H1 (cell line): ENCODE data around the gene DFFB. TPM values are rescaled to one million over a fixed set of nuclear protein-coding genes. Genes with fewer than 3 reads are reported as not detected.

ENCODE experiments used
- CTCF ChIA-PET: fragments of 300-600 bp; sonication (Branson Sonifier 250); formaldehyde crosslinking; loops from one replicate; lab custom pipeline; 2021; ENCODE audit not compliant: partially characterized antibody; lab: Charles Lee
- POLR2A ChIA-PET: fragments of 300-600 bp; sonication (Branson Sonifier 250); formaldehyde crosslinking; loops from one replicate; lab custom pipeline; 2021; ENCODE audit warnings: inconsistent platforms; ENCODE audit not compliant: partially characterized antibody; lab: Charles Lee
- DNase-seq, 2 experiments: peaks; one replicate each; pipeline versions ENCODE4 v3.0.0 to v3.0.0-alpha.2; 2010 to 2022; ENCODE audit warnings: low spot score in 2 of 2, low read depth in 1 of 2, mixed read lengths in 1 of 2
- FAIRE-seq: peaks from 2 replicates; lab custom pipeline; 2011; peaks lifted over from hg19 to GRCh38; lab: Jason Lieb, UNC
- H2AFZ ChIP-seq: 2 replicates; pipeline ENCODE4 v1.8.1; 2012; ENCODE audit warnings: low read length, inconsistent platforms
- H2AK5ac ChIP-seq: 2 replicates; pipeline ENCODE4 v1.6.1; 2013; ENCODE audit warnings: low read depth, low read length
- H2BK120ac ChIP-seq: replicated peaks from 2 replicates; pipeline ENCODE3; 2013; ENCODE audit warnings: low read depth, low read length, inconsistent platforms
- H2BK12ac ChIP-seq: 2 replicates; pipeline ENCODE4 v1.6.1; 2013; ENCODE audit warnings: low read depth, low read length
- H2BK15ac ChIP-seq: 2 replicates; pipeline ENCODE4 v1.6.1; 2013; ENCODE audit warnings: low read length
- H2BK20ac ChIP-seq: 2 replicates; pipeline ENCODE4 v1.6.1; 2013; ENCODE audit warnings: low read length
- H2BK5ac ChIP-seq: 2 replicates; pipeline ENCODE4 v1.6.1; 2013; ENCODE audit warnings: low read depth, low read length
- H3K14ac ChIP-seq: 2 replicates; pipeline ENCODE4 v1.6.1; 2013; ENCODE audit warnings: inconsistent platforms; ENCODE audit not compliant: insufficient read length
- H3K18ac ChIP-seq: 2 replicates; pipeline ENCODE4 v1.6.1; 2013; ENCODE audit warnings: low read length; ENCODE audit errors: extremely low read depth
- H3K23ac ChIP-seq: 2 replicates; pipeline ENCODE4 v1.6.1; 2013; ENCODE audit warnings: inconsistent platforms; ENCODE audit not compliant: insufficient read length
- H3K23me2 ChIP-seq: 2 replicates; pipeline ENCODE4 v1.6.1; 2013; ENCODE audit warnings: low read depth, low read length
- H3K27ac ChIP-seq: 2 replicates; pipeline ENCODE4 v1.6.1; 2011; ENCODE audit warnings: low read depth, low read length, inconsistent platforms
- H3K27me3 ChIP-seq, 4 experiments: replicated peaks in 1 of 4; 1 replicate in 1 of 4; 2 replicates in 3 of 4; pipeline versions ENCODE4 v1.6.1 to v1.8.1; 2011 to 2013; ENCODE audit warnings: low read length in 3 of 4, mild to moderate bottlenecking in 3 of 4, inconsistent platforms in 2 of 4, mixed read lengths in 2 of 4, moderate library complexity in 1 of 4; ENCODE audit not compliant: control insufficient read depth in 3 of 4, insufficient read depth in 3 of 4; ENCODE audit errors: extremely low read depth in 1 of 4
- H3K36me3 ChIP-seq, 4 experiments: 2 replicates each; pipeline versions ENCODE4 v1.6.1 to v1.8.1; 2011 to 2013; ENCODE audit warnings: mild to moderate bottlenecking in 4 of 4, low read length in 3 of 4, moderate library complexity in 2 of 4, control low read depth in 1 of 4, inconsistent platforms in 1 of 4; ENCODE audit not compliant: insufficient read depth in 4 of 4, control insufficient read depth in 2 of 4
- H3K4ac ChIP-seq: replicated peaks from 2 replicates; pipeline ENCODE3; 2013; ENCODE audit warnings: low read length, low read depth, mixed read lengths, inconsistent platforms; ENCODE audit not compliant: insufficient read length
- H3K4me1 ChIP-seq, 4 experiments: replicated peaks in 1 of 4; 1 replicate in 1 of 4; 2 replicates in 3 of 4; pipeline versions ENCODE4 v1.6.1 to v1.8.1; 2011 to 2013; ENCODE audit warnings: low read length in 3 of 4, inconsistent platforms in 2 of 4, mixed read lengths in 1 of 4; ENCODE audit not compliant: insufficient read depth in 4 of 4, control insufficient read depth in 3 of 4
- H3K4me2 ChIP-seq, 2 experiments: 2 replicates each; pipeline versions ENCODE4 v1.6.1 to v1.8.1; 2011 to 2013; ENCODE audit warnings: low read depth in 2 of 2, low read length in 2 of 2, control low read depth in 1 of 2, inconsistent platforms in 1 of 2, mild to moderate bottlenecking in 1 of 2; ENCODE audit not compliant: insufficient read depth in 1 of 2
- H3K4me3 ChIP-seq, 4 experiments: fragments of 200-600, 300-600 bp in 1 of 4; sonication (generic), shearing (Covaris generic), sonication (Bioruptor Twin) in 1 of 4; 2 replicates each; pipeline versions ENCODE4 v1.5.1 to v1.8.1; 2011 to 2016; ENCODE audit warnings: low read length in 4 of 4, low read depth in 3 of 4, control low read depth in 2 of 4, inconsistent platforms in 2 of 4, mild to moderate bottlenecking in 2 of 4, mixed read lengths in 1 of 4, moderate library complexity in 1 of 4; ENCODE audit not compliant: insufficient read depth in 2 of 4; ENCODE audit errors: extremely low read depth in 1 of 4
- H3K56ac ChIP-seq: replicated peaks from 2 replicates; pipeline ENCODE3; 2013; ENCODE audit warnings: low read depth, mild to moderate bottlenecking, mixed read lengths, low read length, inconsistent platforms; ENCODE audit not compliant: insufficient read length
- H3K79me1 ChIP-seq: 2 replicates; pipeline ENCODE4 v1.6.1; 2013; ENCODE audit warnings: low read depth, low read length, control low read depth
- H3K79me2 ChIP-seq, 2 experiments: 2 replicates each; pipeline versions ENCODE4 v1.6.1 to v1.8.1; 2012 to 2013; ENCODE audit warnings: low read length in 2 of 2, mild to moderate bottlenecking in 2 of 2, inconsistent platforms in 1 of 2; ENCODE audit not compliant: insufficient read depth in 2 of 2, control insufficient read depth in 1 of 2
- H3K9ac ChIP-seq, 4 experiments: replicated peaks in 1 of 4; 1 replicate in 1 of 4; 2 replicates in 3 of 4; pipeline versions ENCODE4 v1.6.1 to v1.8.1; 2011 to 2013; ENCODE audit warnings: low read depth in 3 of 4, low read length in 3 of 4, control low read depth in 2 of 4, mild to moderate bottlenecking in 2 of 4, moderate library complexity in 2 of 4, inconsistent platforms in 1 of 4; ENCODE audit errors: extremely low read depth in 1 of 4
- H3K9me3 ChIP-seq, 2 experiments: 2 replicates each; pipeline versions ENCODE4 v1.6.1 to v1.8.1; 2012 to 2013; ENCODE audit warnings: mild to moderate bottlenecking in 2 of 2, moderate library complexity in 2 of 2, control low read depth in 1 of 2, inconsistent platforms in 1 of 2, low read depth in 1 of 2, low read length in 1 of 2, mixed read lengths in 1 of 2; ENCODE audit not compliant: insufficient read depth in 2 of 2
- H4K20me1 ChIP-seq, 2 experiments: replicated peaks in 1 of 2; 2 replicates each; pipeline versions ENCODE3 to v1.8.1; 2011 to 2013; ENCODE audit warnings: inconsistent platforms in 2 of 2, low read length in 2 of 2, mild to moderate bottlenecking in 1 of 2; ENCODE audit not compliant: insufficient read depth in 2 of 2, control insufficient read depth in 1 of 2
- H4K5ac ChIP-seq: 2 replicates; pipeline ENCODE4 v1.6.1; 2013; ENCODE audit warnings: low read length, low read depth, mixed read lengths, inconsistent platforms; ENCODE audit not compliant: insufficient read length
- H4K8ac ChIP-seq: 2 replicates; pipeline ENCODE4 v1.8.0; 2013; ENCODE audit warnings: mild to moderate bottlenecking, moderate library complexity, low read length, inconsistent platforms; ENCODE audit not compliant: insufficient read depth; ENCODE audit errors: extremely low read depth
- H4K91ac ChIP-seq: replicated peaks from 2 replicates; pipeline ENCODE3; 2013; ENCODE audit warnings: low read length, mixed read lengths, inconsistent platforms; ENCODE audit not compliant: insufficient read length
- EP300 ChIP-seq, 2 experiments: IDR thresholded peaks; 1 replicate in 1 of 2; 2 replicates in 1 of 2; pipeline ENCODE4 v1.6.1; 2011 to 2012; ENCODE audit warnings: low read depth in 2 of 2, low read length in 2 of 2, mild to moderate bottlenecking in 2 of 2, borderline replicate concordance in 1 of 2, inconsistent platforms in 1 of 2, moderate library complexity in 1 of 2
- GTF2F1 ChIP-seq: IDR thresholded peaks from 2 replicates; pipeline ENCODE4 v1.6.1; 2012; ENCODE audit warnings: low read depth, low read length, improper control_type of control experiment, borderline replicate concordance
- SP1 ChIP-seq: IDR thresholded peaks from 2 replicates; pipeline ENCODE4 v1.6.1; 2011; ENCODE audit warnings: low read depth, low read length
- SP4 ChIP-seq: IDR thresholded peaks from 2 replicates; pipeline ENCODE4 v1.6.1; 2012; ENCODE audit warnings: low read length, inconsistent platforms
- TAF1 ChIP-seq: IDR thresholded peaks from 2 replicates; pipeline ENCODE4 v1.6.1; 2011; ENCODE audit warnings: mild to moderate bottlenecking, low read depth, low read length
- WGBS, 2 experiments: shearing (Covaris generic) in 1 of 2; methylation state at CpG; one replicate each; pipeline versions ENCODE4 v1.1.6 to v1.1.7; 2013 to 2015; ENCODE audit warnings: low lambda C conversion rate in 2 of 2, mixed read lengths in 2 of 2, inconsistent platforms in 1 of 2, low coverage in 1 of 2, missing lambda C conversion rate in 1 of 2; ENCODE audit not compliant: insufficient replicate concordance in 2 of 2, insufficient coverage in 1 of 2, insufficient read length in 1 of 2; ENCODE audit errors: extremely low coverage in 1 of 2, missing lambda C conversion rate in 1 of 2; 5-methylcytosine and 5-hydroxymethylcytosine counted together
- polyA plus RNA-seq, 7 experiments: library from polyadenylated mRNA; depleted of rRNA in 3 of 7; stranded (reverse) in 5 of 7; unstranded in 2 of 7; fragments of >200 nt in 5 of 7; fragments of 200-250 nt in 2 of 7; gene quantifications; 1 replicate in 5 of 7; 2 replicates in 1 of 7; 4 replicates in 1 of 7; pipeline versions ENCODE4 v1.2.1 to v1.2.3, GENCODE V29; 2011 to 2013; ENCODE audit warnings: missing spikeins in 2 of 7, mixed read lengths in 2 of 7
- total RNA-seq: library from RNA; stranded (reverse); fragmentation: NEBNext Ultra II Directional; extraction: Animal tissue kit (Norgen Biotek cat#: 25700); gene quantifications from 2 replicates; pipeline ENCODE4 v1.2.1, GENCODE V29; 2021

The DFFB gene
- total and polyA plus RNA-seq, 2 of the 8 experiments (the other 6 are each of a cell fraction or from before 2014, with no cell fraction given): 8.6 to 11.9 TPM

- H3K9ac ChIP-seq: no peak overlapping the region
- H3K23me2 ChIP-seq: no peaks in the 10 kb centered on the region
- no peak overlapping the region for H2AFZ ChIP-seq
- H3K14ac ChIP-seq: no peak overlapping the region
- H2AK5ac ChIP-seq: no peak overlapping the region
- no peak overlapping the region for H4K5ac ChIP-seq
- no peak overlapping the region for H2BK120ac ChIP-seq
- H2BK15ac ChIP-seq: no peak overlapping the region
- no peak overlapping the region for H4K8ac ChIP-seq
- H3K79me1 ChIP-seq: no peaks in the 10 kb centered on the region
- H4K20me1 ChIP-seq: peaks cover 0 to 2% of the 10 kb centered on the region in 2 experiments
- H3K18ac ChIP-seq: no peak overlapping the region
- H3K4me3 ChIP-seq: no peak overlapping the region
- H2BK5ac ChIP-seq: no peak overlapping the region
- H2BK20ac ChIP-seq: no peak overlapping the region
- H3K27me3 ChIP-seq: no peaks in the 10 kb centered on the region
- H4K91ac ChIP-seq: no peak overlapping the region
- H3K27ac ChIP-seq: no peak overlapping the region
- H3K79me2 ChIP-seq: no peaks in the 10 kb centered on the region
- H3K56ac ChIP-seq: no peak overlapping the region
- H3K4me2 ChIP-seq: no peak overlapping the region
- FAIRE-seq: no peak
- DNase-seq: no peak
- H3K23ac ChIP-seq: no peak overlapping the region
- ChIA-PET POLR2A (interaction anchor here (0.7 kb wide), 1 partner anchor 13 kb away, joined by 3 read pairs; no protein-coding TSS in a partner anchor), CTCF (no interaction called here)
- H2BK12ac ChIP-seq: no peak overlapping the region
- TF ChIP-seq EP300 (IDR thresholded peaks at IDR 0.05; ENCODE audit: borderline replicate concordance in 1 of 2, low read depth in 2 of 2, low read length in 2 of 2): no peak
- no peak for TF ChIP-seq SP1
- TF ChIP-seq TAF1: no peak
- TF ChIP-seq SP4: no peak
- TF ChIP-seq GTF2F1: no peak
- H3K36me3 ChIP-seq: peaks cover 0 to 5% (median 1%) of the 10 kb centered on the region in 4 experiments; a peak in 4 of 8 replicates
- peaks cover 0 to 9% of the 10 kb centered on the region in 2 experiments; a peak in 2 of 4 replicates for H3K9me3 ChIP-seq
- H3K4ac ChIP-seq: no peak overlapping the region
- WGBS, 2 experiments: 97% methylated on average over 16 of the region's 16 CpGs; no CpG with 5 or more reads in 1 of the 2 experiments
- no peaks in the 10 kb centered on the region for H3K4me1 ChIP-seq
These were observed 19.4 kb downstream of the DFFB start for GRCh38 chr1:3876716-3877115.
